Parathyroid adenoma (tissue), 2 donors: ENCODE results near the gene EPHB2.

ENCODE experiments used
- H2AFZ ChIP-seq: fragments of 300-600 bp; sonication (generic); one replicate; pipeline ENCODE4 v1.7.0; 2017; ENCODE audit warnings: antibody characterized with exemption, mild to moderate bottlenecking
- H3K27ac ChIP-seq: fragments of 300-600 bp; sonication (generic); one replicate; pipeline ENCODE4 v1.7.0; 2017
- H3K27me3 ChIP-seq: fragments of 300-600 bp; sonication (generic); one replicate; pipeline ENCODE4 v1.7.0; 2017; ENCODE audit warnings: low read length; ENCODE audit not compliant: control insufficient read depth, insufficient read depth
- H3K36me3 ChIP-seq: fragments of 300-600 bp; sonication (generic); one replicate; pipeline ENCODE4 v1.7.0; 2017; ENCODE audit warnings: low read length; ENCODE audit not compliant: control insufficient read depth, insufficient read depth
- H3K4me1 ChIP-seq: fragments of 300-600 bp; sonication (generic); one replicate; pipeline ENCODE4 v1.7.0; 2017; ENCODE audit warnings: control low read depth
- H3K4me2 ChIP-seq: fragments of 300-600 bp; sonication (generic); one replicate; pipeline ENCODE4 v1.7.0; 2017; ENCODE audit warnings: low read length
- H3K4me3 ChIP-seq: fragments of 300-600 bp; sonication (generic); one replicate; pipeline ENCODE4 v1.7.0; 2017; ENCODE audit warnings: low read depth, low read length
- H3K79me2 ChIP-seq: fragments of 300-600 bp; sonication (generic); one replicate; pipeline ENCODE4 v1.7.0; 2017; ENCODE audit warnings: control low read depth
- H3K9ac ChIP-seq: fragments of 300-600 bp; sonication (generic); one replicate; pipeline ENCODE4 v1.7.0; 2017; ENCODE audit warnings: mild to moderate bottlenecking
- H3K9me3 ChIP-seq: fragments of 300-600 bp; sonication (generic); one replicate; pipeline ENCODE4 v1.7.0; 2017; ENCODE audit warnings: low read length; ENCODE audit not compliant: control insufficient read depth
- TF ChIP-seq, protein P1 (sequence below): fragments of 300-600 bp; sonication (generic); IDR thresholded peaks from one replicate; pipeline ENCODE4 v1.7.0; 2017; ENCODE audit warnings: antibody characterized with exemption, mild to moderate bottlenecking
- donor health status: primary hyperparathyroidism.

EPHB2 gene

DNA sequence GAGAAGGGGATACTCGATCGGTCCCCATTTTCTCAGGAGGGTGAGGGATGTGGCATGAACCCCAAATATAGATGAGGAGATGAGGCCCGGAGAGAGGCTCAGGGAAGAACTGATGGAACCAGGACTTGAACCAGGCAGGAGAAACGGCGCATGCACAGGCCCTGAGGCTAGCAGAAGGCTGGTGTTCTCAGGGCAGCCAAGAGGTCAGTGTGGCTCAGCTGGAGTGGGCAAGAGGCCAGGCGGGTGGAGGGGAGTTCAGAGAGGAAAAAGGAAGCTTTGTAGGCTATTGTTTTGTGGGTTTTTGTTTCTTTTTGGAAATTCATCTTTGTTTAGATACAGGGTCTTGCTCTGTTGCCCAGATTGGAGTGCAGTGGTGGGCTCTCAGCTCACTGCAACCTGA, 140.0 kb downstream of the EPHB2 start:
- H3K4me3 ChIP-seq: no peak overlapping the region

DNA sequence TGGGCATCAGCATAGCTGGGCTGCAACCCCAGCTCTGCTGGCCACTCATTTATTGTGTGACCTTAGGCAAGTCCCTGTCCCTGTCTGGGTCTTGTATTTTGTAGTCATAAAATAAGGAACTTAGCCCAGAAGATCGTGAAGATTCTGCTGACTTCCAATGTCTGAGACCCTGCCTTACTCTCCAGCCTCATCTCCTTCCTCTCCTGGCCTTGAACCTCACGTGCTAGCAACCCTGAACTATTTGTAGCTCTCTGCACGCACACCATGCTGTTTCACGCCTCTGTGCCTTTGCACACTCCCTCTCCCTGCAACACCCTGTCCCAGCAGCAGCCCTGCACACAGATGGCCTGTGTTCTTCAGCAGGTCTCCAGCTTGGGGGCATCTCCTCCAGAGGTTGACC, 140.9 kb downstream of the EPHB2 start:
- H2AFZ ChIP-seq: no peak overlapping the region
- no peaks in the 10 kb centered on the region for H3K79me2 ChIP-seq
- no peak overlapping the region for H3K4me2 ChIP-seq
- no peaks in the 10 kb centered on the region for H3K4me1 ChIP-seq
- no peak overlapping the region for H3K27ac ChIP-seq
- TF ChIP-seq, protein P1, sequence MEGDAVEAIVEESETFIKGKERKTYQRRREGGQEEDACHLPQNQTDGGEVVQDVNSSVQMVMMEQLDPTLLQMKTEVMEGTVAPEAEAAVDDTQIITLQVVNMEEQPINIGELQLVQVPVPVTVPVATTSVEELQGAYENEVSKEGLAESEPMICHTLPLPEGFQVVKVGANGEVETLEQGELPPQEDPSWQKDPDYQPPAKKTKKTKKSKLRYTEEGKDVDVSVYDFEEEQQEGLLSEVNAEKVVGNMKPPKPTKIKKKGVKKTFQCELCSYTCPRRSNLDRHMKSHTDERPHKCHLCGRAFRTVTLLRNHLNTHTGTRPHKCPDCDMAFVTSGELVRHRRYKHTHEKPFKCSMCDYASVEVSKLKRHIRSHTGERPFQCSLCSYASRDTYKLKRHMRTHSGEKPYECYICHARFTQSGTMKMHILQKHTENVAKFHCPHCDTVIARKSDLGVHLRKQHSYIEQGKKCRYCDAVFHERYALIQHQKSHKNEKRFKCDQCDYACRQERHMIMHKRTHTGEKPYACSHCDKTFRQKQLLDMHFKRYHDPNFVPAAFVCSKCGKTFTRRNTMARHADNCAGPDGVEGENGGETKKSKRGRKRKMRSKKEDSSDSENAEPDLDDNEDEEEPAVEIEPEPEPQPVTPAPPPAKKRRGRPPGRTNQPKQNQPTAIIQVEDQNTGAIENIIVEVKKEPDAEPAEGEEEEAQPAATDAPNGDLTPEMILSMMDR: no peak
- no peak overlapping the region for H3K4me3 ChIP-seq
- no peak overlapping the region for H3K9ac ChIP-seq
- no peaks in the 10 kb centered on the region for H3K27me3 ChIP-seq
- H3K9me3 ChIP-seq: no peaks in the 10 kb centered on the region
- H3K36me3 ChIP-seq: no peaks in the 10 kb centered on the region

More for the DNA sequence above, 140.0 kb downstream of the EPHB2 start:
- no peaks in the 10 kb centered on the region for H3K4me1 ChIP-seq
- no peak overlapping the region for H3K9ac ChIP-seq
- H3K79me2 ChIP-seq: no peaks in the 10 kb centered on the region
- H3K4me2 ChIP-seq: no peak overlapping the region
- H3K27me3 ChIP-seq: no peaks in the 10 kb centered on the region
- H2AFZ ChIP-seq: no peak overlapping the region
- no peaks in the 10 kb centered on the region for H3K9me3 ChIP-seq
- no peaks in the 10 kb centered on the region for H3K36me3 ChIP-seq
- TF ChIP-seq, protein P1: no peak
- no peak overlapping the region for H3K27ac ChIP-seq

DNA sequence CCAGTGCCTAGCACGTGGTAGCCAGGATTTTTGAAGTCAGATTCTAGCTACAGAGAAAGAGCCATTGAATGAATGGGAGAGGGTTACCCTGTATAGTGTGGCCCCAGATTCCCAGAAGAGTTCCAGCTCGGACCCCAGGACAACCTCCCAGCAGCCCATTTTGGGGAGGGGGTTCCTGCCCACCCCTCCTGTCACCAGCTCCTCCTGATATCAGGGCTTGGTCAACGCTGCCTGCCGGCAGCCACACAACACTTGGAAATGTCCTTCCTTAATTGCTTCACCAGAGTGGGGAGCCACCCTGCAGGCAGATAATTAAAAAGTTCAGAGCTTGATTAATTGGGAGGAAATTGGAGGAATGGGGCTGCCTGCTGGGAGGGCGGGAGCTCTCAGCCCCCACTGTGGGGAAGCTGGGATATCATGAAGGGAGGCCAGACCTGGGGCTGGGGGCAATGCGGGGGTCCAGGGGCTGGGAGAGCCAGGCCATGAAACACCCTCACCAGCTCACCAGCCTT, 141.6 kb downstream of the EPHB2 start:
- no peak overlapping the region for H3K4me3 ChIP-seq
- TF ChIP-seq, protein P1: no peak
- no peak overlapping the region for H3K27ac ChIP-seq
- H2AFZ ChIP-seq: no peak overlapping the region
- no peaks in the 10 kb centered on the region for H3K79me2 ChIP-seq
- no peak overlapping the region for H3K9ac ChIP-seq
- H3K4me1 ChIP-seq: no peaks in the 10 kb centered on the region
- no peaks in the 10 kb centered on the region for H3K36me3 ChIP-seq
- H3K9me3 ChIP-seq: no peaks in the 10 kb centered on the region
- H3K27me3 ChIP-seq: no peaks in the 10 kb centered on the region
- no peak overlapping the region for H3K4me2 ChIP-seq

GRCh38 chr1:22853651-22854185, 143.1 kb downstream of the EPHB2 start:
- Histone ChIP-seq H3K4me3 (no peak overlapping the region), H3K9me3 (no peaks in the 10 kb centered on the region), H2AFZ (no peak overlapping the region), H3K4me1 (no peaks in the 10 kb centered on the region), H3K36me3 (no peaks in the 10 kb centered on the region), H3K4me2 (no peak overlapping the region), H3K79me2 (no peaks in the 10 kb centered on the region), H3K27me3 (no peaks in the 10 kb centered on the region), H3K9ac (no peak overlapping the region), H3K27ac (no peak overlapping the region)
- TF ChIP-seq, protein P1: no peak
